Mucosa of rectum (tissue), 2 donors: ENCODE data around the gene KCNK7.

Experiments used
- H3K27ac ChIP-seq, 2 donors: one replicate each; pipeline ENCODE4 v1.7.0; 2013; ENCODE audit warnings: inconsistent platforms in 2 of 2, low read depth in 2 of 2, low read length in 2 of 2
- H3K27me3 ChIP-seq, 2 donors: one replicate each; pipeline ENCODE4 v1.7.0; 2013; ENCODE audit warnings: low read length in 2 of 2; ENCODE audit not compliant: control insufficient read depth in 2 of 2, insufficient read depth in 2 of 2
- H3K36me3 ChIP-seq, 2 donors: one replicate each; pipeline ENCODE4 v1.7.0; 2013; ENCODE audit warnings: low read length in 2 of 2; ENCODE audit not compliant: control insufficient read depth in 2 of 2, insufficient read depth in 2 of 2
- H3K4me1 ChIP-seq, 2 donors: one replicate each; pipeline ENCODE4 v1.7.0; 2013; ENCODE audit warnings: low read length in 2 of 2, mild to moderate bottlenecking in 1 of 2; ENCODE audit not compliant: control insufficient read depth in 2 of 2, insufficient read depth in 2 of 2
- H3K4me3 ChIP-seq, 2 donors: one replicate each; pipeline ENCODE4 v1.7.0; 2013; ENCODE audit warnings: low read length in 2 of 2
- H3K9ac ChIP-seq, 2 donors: one replicate each; pipeline ENCODE4 v1.7.0; 2013; ENCODE audit warnings: low read length in 2 of 2, low read depth in 1 of 2, mild to moderate bottlenecking in 1 of 2
- H3K9me3 ChIP-seq, 2 donors: one replicate each; pipeline ENCODE4 v1.7.0; 2013; ENCODE audit warnings: low read length in 2 of 2; ENCODE audit not compliant: control insufficient read depth in 2 of 2
- donor health status: healthy.
- donor health status: Normal muscosa, but diverticular disease.

KCNK7 gene

GRCh38 chr11:65611758-65612603, 16.4 kb upstream of the KCNK7 start:
- no peaks in the 10 kb centered on the region for H3K27me3 ChIP-seq
- no peaks in the 10 kb centered on the region for H3K9me3 ChIP-seq
- H3K27ac ChIP-seq, result peak overlapping the region; percentile 20 to 65
- H3K36me3 ChIP-seq, result peaks cover 20 to 28% of the 10 kb centered on the region in 2 donors
- H3K9ac ChIP-seq, result peak overlapping the region; percentile 52 to 97
- peak overlapping the region; percentile 91 to 98 for H3K4me3 ChIP-seq
- peaks cover 46 to 50% of the 10 kb centered on the region in 2 donors for H3K4me1 ChIP-seq

- H3K27ac ChIP-seq, result peak overlapping the region; percentile 20 to 65
- no peaks in the 10 kb centered on the region for H3K27me3 ChIP-seq
- H3K4me1 ChIP-seq, result peaks cover 39 to 43% of the 10 kb centered on the region in 2 donors
- H3K9ac ChIP-seq, result peak overlapping the region in 1 of 2 donors; percentile 8
- peaks cover 23 to 33% of the 10 kb centered on the region in 2 donors for H3K36me3 ChIP-seq
- no peaks in the 10 kb centered on the region for H3K9me3 ChIP-seq
- peak overlapping the region; percentile 43 to 91 for H3K4me3 ChIP-seq
Measured at GRCh38 chr11:65611028-65611757, 15.6 kb upstream of the KCNK7 start.

DNA sequence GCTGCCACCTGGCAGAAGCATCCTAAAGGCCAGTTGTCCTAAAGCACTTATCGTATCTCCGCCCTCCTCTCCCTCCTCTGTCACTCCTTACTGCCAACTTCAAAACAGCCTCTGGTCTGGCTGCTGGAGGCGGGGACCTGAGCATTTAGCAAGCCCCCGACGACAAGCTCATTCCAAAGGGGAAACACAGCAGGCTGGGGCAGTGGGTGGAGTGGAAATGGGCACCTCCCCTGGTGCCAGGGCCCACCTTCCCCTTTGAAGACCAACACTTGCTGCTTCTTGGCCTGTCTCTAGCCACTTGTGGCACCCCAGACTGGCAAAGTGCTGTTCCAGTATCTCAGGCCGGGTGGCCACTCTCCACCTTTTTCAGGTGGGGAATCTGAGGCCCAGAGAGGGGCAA, 14.8 kb upstream of the KCNK7 start:
- no peak overlapping the region for H3K9ac ChIP-seq
- H3K36me3 ChIP-seq, result peaks cover 30 to 40% of the 10 kb centered on the region in 2 donors
- H3K4me1 ChIP-seq, result peaks cover 38 to 41% of the 10 kb centered on the region in 2 donors
- H3K9me3 ChIP-seq, result no peaks in the 10 kb centered on the region
- no peaks in the 10 kb centered on the region for H3K27me3 ChIP-seq
- H3K27ac ChIP-seq, result peak overlapping the region in 1 of 2 donors; percentile 49
- peak overlapping the region in 1 of 2 donors; percentile 31 for H3K4me3 ChIP-seq

DNA sequence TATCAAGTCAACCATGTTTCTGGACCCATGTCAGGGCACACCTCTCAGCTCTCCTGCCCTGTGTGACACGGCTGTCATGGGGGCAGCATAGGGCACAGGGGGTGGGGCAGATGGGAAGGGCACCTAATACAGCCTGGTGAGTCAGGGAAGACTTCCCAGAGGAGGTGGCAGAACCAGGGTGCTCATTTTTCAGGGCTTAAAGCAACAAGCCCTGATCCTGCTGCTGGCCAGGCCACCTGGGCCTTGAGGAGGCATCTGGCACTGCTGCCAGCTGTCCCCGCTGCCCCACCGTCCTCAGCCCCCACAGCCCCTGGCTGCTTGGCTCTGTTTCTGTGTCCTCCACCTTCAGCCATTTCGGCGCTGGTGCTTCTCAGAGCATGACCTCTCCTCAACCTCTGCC, 14.1 kb upstream of the KCNK7 start:
- H3K27me3 ChIP-seq, result no peaks in the 10 kb centered on the region
- H3K9me3 ChIP-seq, result no peaks in the 10 kb centered on the region
- H3K4me1 ChIP-seq, result peaks cover 38 to 41% of the 10 kb centered on the region in 2 donors
- H3K4me3 ChIP-seq, result no peak overlapping the region
- H3K9ac ChIP-seq, result no peak overlapping the region
- peaks cover 38 to 48% of the 10 kb centered on the region in 2 donors for H3K36me3 ChIP-seq
- no peak overlapping the region for H3K27ac ChIP-seq

- peaks cover 38 to 41% of the 10 kb centered on the region in 2 donors for H3K4me1 ChIP-seq
Measured at GRCh38 chr11:65609229-65609628, 13.6 kb upstream of the KCNK7 start.

GRCh38 chr11:65607614-65608426, 12.2 kb upstream of the KCNK7 start:
- no peak overlapping the region for H3K9ac ChIP-seq
- H3K27ac ChIP-seq, result peak overlapping the region in 1 of 2 donors; percentile 1
- peak overlapping the region in 1 of 2 donors; percentile 13 for H3K4me3 ChIP-seq
- no peaks in the 10 kb centered on the region for H3K9me3 ChIP-seq
- peaks cover 32 to 36% of the 10 kb centered on the region in 2 donors for H3K4me1 ChIP-seq
- H3K27me3 ChIP-seq, result no peaks in the 10 kb centered on the region
- peaks cover 52 to 58% of the 10 kb centered on the region in 2 donors for H3K36me3 ChIP-seq

More at GRCh38 chr11:65609229-65609628, 13.6 kb upstream of the KCNK7 start:
- Histone ChIP-seq H3K27ac (no peak overlapping the region), H3K27me3 (no peaks in the 10 kb centered on the region), H3K9me3 (no peaks in the 10 kb centered on the region), H3K4me3 (no peak overlapping the region), H3K9ac (no peak overlapping the region), H3K36me3 (peaks cover 42 to 52% of the 10 kb centered on the region in 2 donors)

- H3K4me3 ChIP-seq, result peak overlapping the region in 1 of 2 donors; percentile 13
- no peaks in the 10 kb centered on the region for H3K9me3 ChIP-seq
- H3K27ac ChIP-seq, result peak overlapping the region; percentile 59 to 65
- H3K4me1 ChIP-seq, result peaks cover 24 to 28% of the 10 kb centered on the region in 2 donors
- H3K27me3 ChIP-seq, result no peaks in the 10 kb centered on the region
- peaks cover 50% of the 10 kb centered on the region in 2 donors for H3K36me3 ChIP-seq
- no peak overlapping the region for H3K9ac ChIP-seq
Measured at GRCh38 chr11:65606876-65607613, 11.4 kb upstream of the KCNK7 start.

DNA sequence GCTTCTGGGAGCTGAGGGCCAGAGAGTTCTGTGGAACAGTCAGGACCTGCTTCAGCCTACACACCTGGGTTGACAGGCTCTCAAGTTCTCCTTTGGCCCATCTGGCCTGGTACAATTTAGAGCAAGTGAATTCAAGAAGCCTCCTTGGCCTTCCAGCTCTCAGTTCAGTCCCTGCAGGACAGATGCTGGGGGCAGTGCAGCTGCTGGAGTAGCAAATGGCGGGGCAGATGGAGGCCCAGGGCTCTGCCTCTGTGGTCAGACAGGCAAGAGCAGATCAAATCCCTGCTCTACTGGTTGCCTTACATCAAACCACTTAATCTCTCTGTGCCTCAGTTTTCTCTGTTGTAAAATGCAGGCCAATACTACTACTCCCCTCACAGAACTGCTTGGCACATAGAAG, 8.7 kb upstream of the KCNK7 start:
- peaks cover 2 to 4% of the 10 kb centered on the region in 2 donors for H3K4me1 ChIP-seq
- H3K27ac ChIP-seq, result no peak overlapping the region
- H3K27me3 ChIP-seq, result no peaks in the 10 kb centered on the region
- H3K9me3 ChIP-seq, result no peaks in the 10 kb centered on the region
- H3K4me3 ChIP-seq, result no peak overlapping the region
- no peak overlapping the region for H3K9ac ChIP-seq
- peaks cover 46 to 51% of the 10 kb centered on the region in 2 donors for H3K36me3 ChIP-seq

DNA sequence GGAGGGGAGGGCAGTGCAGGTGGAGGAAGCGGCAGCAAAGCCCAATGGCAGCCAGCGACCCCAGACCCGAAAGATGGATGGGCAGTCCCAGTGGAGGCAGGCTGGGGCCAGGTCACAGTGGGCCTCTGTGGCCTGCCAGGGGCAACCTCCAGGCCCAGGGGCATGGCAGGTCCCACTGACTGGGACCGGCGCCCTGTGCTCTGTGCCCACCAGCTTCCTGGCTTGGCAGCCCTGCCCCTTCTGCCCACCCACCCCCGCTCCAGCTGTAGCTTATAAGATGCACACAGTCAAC, 4.3 kb upstream of the KCNK7 start:
- peaks cover 39% of the 10 kb centered on the region in 2 donors for H3K36me3 ChIP-seq
- no peak overlapping the region for H3K27ac ChIP-seq

More for the DNA sequence above, 4.3 kb upstream of the KCNK7 start:
- no peaks in the 10 kb centered on the region for H3K27me3 ChIP-seq
- H3K9ac ChIP-seq, result no peak overlapping the region
- H3K4me3 ChIP-seq, result no peak overlapping the region
- H3K4me1 ChIP-seq, result peaks cover 0 to 8% of the 10 kb centered on the region in 2 donors
- H3K9me3 ChIP-seq, result no peaks in the 10 kb centered on the region
